Measurements from ENCODE around the gene AUH. TPM values are rescaled to one million over a fixed set of nuclear protein-coding genes. Genes with fewer than 3 reads are reported as not detected.

AUH gene
- total RNA-seq, 1 donor: 13.4 TPM

DNA sequence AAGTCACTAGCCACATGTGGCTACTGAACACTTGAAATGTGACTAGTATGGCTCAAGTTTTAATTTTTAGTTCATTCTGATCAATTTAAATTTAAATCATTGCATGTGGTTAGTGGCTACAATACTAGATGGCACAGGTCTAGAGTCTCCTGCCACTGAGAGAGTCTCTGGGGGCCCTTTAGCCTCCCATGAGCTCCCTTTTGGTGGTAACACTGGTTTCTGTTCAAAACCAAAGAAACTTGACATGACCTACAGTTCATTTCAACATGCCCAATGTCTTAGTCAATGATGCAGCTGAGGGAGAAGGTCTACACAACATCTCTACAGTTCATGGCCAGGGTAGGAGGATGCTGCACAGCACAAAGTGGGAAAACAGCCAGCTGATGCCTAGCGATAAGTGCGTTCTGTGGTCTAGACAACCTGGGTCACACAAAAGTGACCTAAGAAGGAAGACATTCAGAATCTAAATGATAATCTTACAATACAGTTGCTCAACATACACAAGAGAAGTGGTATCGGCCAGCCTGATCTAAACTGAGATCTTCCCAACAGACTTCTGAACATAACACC lies 121.0 kb downstream of the AUH start:
- TF ChIP-seq, protein P1, sequence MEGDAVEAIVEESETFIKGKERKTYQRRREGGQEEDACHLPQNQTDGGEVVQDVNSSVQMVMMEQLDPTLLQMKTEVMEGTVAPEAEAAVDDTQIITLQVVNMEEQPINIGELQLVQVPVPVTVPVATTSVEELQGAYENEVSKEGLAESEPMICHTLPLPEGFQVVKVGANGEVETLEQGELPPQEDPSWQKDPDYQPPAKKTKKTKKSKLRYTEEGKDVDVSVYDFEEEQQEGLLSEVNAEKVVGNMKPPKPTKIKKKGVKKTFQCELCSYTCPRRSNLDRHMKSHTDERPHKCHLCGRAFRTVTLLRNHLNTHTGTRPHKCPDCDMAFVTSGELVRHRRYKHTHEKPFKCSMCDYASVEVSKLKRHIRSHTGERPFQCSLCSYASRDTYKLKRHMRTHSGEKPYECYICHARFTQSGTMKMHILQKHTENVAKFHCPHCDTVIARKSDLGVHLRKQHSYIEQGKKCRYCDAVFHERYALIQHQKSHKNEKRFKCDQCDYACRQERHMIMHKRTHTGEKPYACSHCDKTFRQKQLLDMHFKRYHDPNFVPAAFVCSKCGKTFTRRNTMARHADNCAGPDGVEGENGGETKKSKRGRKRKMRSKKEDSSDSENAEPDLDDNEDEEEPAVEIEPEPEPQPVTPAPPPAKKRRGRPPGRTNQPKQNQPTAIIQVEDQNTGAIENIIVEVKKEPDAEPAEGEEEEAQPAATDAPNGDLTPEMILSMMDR (IDR thresholded peaks at IDR 0.05; ENCODE audit: insufficient read depth, low read depth, low read length): no peak
- no peak for DNase-seq (ENCODE audit: low read depth)
- no peak overlapping the region for H3K4me3 ChIP-seq (ENCODE audit: low read depth, low read length)

DNA sequence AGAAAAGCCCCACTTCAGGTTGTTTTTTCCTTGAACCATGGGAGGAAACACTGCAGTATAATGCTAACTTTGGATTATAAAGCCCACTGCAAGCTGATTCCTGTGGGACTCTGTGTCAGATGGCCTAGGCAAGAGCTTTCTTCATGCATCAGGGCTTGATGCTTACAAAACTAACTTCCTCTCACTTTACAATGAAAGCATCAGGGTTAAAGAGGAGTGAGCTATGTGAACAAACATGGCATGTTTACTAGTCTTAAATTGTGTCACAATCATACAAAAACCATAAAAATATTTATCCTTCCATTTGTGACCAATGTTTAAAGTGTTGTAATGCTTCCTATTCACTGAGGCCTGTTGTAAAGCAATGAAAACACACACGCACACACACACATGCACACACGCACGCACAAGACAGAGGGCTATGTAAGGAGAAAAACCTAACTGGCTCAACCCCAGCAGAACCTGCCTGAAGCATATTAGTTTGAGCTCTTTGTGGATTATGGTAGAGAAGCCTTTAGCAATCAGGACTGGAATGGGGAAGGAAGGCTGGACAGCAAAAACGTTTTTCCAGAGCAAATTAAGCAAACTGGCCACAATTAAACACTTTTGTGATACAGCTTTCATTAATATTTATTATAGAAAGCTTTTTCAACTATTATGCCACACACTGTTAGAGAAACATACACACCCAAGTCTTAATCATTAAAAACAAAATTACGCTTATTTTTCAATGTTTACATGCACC lies 122.2 kb downstream of the AUH start:
- TF ChIP-seq, protein P1 (IDR thresholded peaks at IDR 0.05; ENCODE audit: insufficient read depth, low read depth, low read length): no peak
- no peak overlapping the region for H3K4me3 ChIP-seq (ENCODE audit: low read depth, low read length)
- peak; percentile 71 for DNase-seq (ENCODE audit: low read depth)

DNA sequence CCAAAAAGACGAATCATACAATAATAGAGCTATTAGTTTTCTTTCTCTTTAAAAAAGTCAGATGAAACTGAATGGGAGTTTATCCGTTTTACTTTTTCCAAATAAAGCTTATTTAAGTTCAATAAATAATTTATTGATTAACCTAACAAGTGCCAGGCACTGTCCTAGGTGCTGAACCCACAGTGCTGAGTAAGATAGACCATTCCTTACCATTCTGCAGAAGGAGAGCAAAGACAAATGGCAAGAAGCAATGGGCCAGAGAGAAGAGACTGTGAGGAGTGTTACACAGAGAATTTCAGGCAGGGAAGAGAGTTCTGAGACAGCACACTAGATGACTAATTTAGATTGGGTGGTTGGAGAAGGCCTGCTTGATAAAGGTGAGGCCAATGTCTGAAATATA lies 127.2 kb downstream of the AUH start:
- DNase-seq (ENCODE audit: low read depth): no peak
- TF ChIP-seq, protein P1 (IDR thresholded peaks at IDR 0.05; ENCODE audit: insufficient read depth, low read depth, low read length): no peak
- no peak overlapping the region for H3K4me3 ChIP-seq (ENCODE audit: low read depth, low read length)

DNA sequence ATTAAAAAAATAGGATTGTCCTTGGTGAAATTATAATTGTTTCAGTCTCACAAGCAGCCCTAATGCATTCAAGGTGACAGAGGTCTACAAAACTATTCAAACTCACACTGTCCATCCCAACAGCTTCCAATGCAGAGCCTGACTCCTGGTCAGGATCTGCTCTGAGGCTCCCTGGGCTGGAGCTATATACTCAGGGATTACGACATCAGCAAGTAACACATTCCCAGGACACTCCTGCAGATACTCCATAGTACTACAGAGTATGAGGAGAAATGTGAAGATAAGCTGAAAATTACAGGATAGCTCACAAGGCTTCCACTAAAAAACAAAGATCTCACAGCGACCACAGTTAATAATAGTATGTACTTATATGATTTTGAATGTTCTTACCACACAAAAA lies 130.1 kb downstream of the AUH start:
- H3K4me3 ChIP-seq (ENCODE audit: low read depth, low read length): no peak overlapping the region
- DNase-seq (ENCODE audit: low read depth): peak; percentile 26
- TF ChIP-seq, protein P1 (IDR thresholded peaks at IDR 0.05; ENCODE audit: insufficient read depth, low read depth, low read length): no peak

DNA sequence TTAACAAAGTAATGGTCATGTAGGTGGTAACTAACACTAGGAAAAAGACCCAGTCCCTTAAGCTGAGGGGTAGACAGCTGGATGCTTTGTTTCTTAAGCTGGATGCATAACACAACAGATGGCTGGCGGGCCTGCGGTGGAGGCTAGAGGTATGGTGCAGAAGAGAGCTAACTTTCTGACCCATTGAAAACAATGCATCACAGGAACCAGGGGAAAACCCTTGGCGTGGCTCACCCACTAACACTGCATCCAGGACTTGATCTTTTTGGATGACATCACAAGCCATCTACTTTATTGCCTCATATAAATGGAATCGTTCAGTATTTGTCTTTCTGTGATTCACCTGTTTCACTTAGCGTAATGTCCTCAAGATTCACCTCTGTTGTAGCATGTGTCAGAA lies 138.7 kb downstream of the AUH start:
- no peak for DNase-seq (ENCODE audit: low read depth)
- H3K4me3 ChIP-seq (ENCODE audit: low read depth, low read length): no peak overlapping the region
- TF ChIP-seq, protein P1 (IDR thresholded peaks at IDR 0.05; ENCODE audit: insufficient read depth, low read depth, low read length): no peak

DNA sequence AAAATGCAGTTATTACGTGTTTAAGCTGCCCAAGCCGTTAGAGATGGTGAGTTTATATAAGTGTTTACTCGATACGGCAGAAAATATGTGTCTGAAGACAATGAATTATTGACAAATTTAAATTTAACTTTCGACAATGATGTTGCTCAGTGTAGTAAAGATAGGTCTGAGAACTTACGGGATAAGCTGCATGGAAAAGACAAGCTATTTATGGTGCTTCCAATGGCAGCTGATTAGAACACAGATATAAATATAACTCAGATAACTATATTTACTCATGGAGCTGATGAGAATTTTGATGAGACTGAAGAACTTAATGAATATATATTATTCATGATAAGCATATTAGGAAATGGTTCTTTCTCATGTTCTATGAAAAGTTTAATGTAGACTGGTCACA lies 139.3 kb downstream of the AUH start:
- H3K4me3 ChIP-seq (ENCODE audit: low read depth, low read length): no peak overlapping the region
- TF ChIP-seq, protein P1 (IDR thresholded peaks at IDR 0.05; ENCODE audit: insufficient read depth, low read depth, low read length): no peak
- no peak for DNase-seq (ENCODE audit: low read depth)
